KOPT-K1 (cell line): ENCODE results near the gene PARN.
"Not testable (repeated sequence)": the region's sequence is repeated elsewhere in the genome, so short reads cannot be mapped to it uniquely, and the experiment has no call there.

ENCODE experiments used
- H3K27ac ChIP-seq: fragments of 200-600 bp; sonication (generic); 2 replicates; pipeline ENCODE4 v1.5.1; 2016; ENCODE audit warnings: antibody characterized with exemption, mild to moderate bottlenecking, low read depth, low read length; ENCODE audit not compliant: poor library complexity, severe bottlenecking
- H3K36me3 ChIP-seq: fragments of 200-600 bp; sonication (generic); 2 replicates; pipeline ENCODE4 v1.5.1; 2017; ENCODE audit warnings: antibody characterized with exemption, mild to moderate bottlenecking, low read length, moderate library complexity; ENCODE audit not compliant: insufficient read depth
- H3K9me3 ChIP-seq: fragments of 200-600 bp; sonication (generic); 2 replicates; pipeline ENCODE4 v1.5.1; 2017; ENCODE audit warnings: antibody characterized with exemption, low read length, mild to moderate bottlenecking; ENCODE audit not compliant: insufficient read depth, poor library complexity, severe bottlenecking

Gene PARN

DNA sequence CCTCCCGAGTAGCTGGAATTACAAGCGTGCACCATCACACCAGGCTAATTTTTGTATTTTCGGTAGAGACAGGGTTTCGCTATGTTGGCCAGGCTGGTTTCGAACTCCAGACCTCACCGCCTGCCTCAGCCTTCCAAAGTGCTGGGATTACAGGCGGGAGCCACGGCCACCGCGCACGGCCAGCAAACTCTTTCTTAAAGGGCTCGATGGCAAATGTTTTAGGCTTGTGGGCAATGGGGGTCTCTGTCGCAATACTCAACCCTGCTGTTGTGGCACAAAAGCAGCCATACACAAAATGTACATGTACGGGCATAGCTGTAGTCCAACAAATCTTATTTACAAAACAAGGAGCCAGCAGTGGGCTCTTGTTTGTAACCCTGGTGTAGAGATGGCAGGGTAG lies 18.4 kb downstream of the PARN start:
- H3K27ac ChIP-seq = no peak overlapping the region
- no peaks in the 10 kb centered on the region for H3K9me3 ChIP-seq
- peaks cover 84% of the 10 kb centered on the region for H3K36me3 ChIP-seq

DNA sequence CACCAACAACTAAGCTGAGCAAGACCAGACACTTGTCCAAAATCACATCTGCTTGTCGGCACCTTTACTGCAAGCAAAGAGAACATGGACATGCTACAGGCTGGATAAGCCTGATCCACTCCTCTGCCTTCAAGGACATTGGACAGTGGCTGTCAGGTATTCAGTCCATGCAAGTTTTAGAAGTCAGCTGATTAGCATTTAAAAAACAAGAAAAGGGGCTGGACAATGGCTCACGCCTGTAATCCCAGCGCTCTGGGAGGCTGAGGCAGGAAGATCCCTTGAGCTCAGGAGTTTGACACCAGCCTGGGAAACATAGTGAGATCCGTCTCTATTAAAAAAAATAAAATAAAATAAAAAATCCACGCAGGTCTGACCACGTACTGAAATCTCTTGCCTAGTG lies 20.3 kb downstream of the PARN start:
- peaks cover 82% of the 10 kb centered on the region for H3K36me3 ChIP-seq

DNA sequence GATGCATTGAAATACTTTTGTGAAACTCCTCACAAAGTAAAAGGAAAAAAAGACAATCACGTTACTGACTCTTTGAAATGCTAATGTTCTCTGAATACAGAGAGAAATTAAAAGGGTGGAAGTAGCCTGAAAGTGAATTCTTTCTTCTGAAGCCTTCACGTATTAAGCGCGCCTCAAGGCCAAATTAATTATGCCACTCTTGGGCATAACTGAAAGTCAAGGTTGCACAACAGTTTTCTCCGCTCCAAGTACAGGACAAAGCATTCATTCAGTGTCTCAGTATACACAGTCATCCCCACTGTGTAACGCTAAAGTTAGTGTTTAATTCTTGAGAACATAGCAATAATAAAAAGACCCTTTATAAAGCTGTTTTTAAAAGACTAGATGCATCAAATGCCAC lies 21.5 kb downstream of the PARN start:
- no peak overlapping the region for H3K27ac ChIP-seq
- H3K36me3 ChIP-seq = peaks cover 82% of the 10 kb centered on the region
- no peaks in the 10 kb centered on the region for H3K9me3 ChIP-seq

More for the DNA sequence above, 20.3 kb downstream of the PARN start:
- no peaks in the 10 kb centered on the region for H3K9me3 ChIP-seq
- H3K27ac ChIP-seq = no peak overlapping the region

- Histone ChIP-seq H3K9me3 (no peaks in the 10 kb centered on the region), H3K27ac (no peak overlapping the region), H3K36me3 (peaks cover 82% of the 10 kb centered on the region)
Measured at GRCh38 chr16:14608111-14608566, 21.9 kb downstream of the PARN start.

DNA sequence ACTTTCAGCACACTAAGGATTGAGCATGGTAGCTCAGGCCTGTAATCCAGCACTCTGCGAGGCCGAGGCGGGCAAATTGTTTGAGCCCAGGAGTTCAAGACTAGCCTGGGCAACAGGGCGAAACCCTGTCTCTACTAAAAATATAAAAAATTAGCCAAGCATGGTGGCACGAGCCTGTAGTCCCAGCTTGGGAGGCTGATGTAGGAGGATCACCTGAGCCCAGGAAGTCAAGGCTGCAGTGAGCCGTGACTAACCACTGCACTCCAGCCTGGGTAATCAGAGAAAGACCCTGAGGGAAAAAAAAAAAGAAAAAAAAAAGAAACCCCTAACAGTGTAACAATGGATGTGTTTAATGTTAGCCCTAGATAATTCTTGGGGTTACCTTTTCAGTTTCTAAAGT lies 24.0 kb downstream of the PARN start:
- H3K9me3 ChIP-seq = no peaks in the 10 kb centered on the region
- H3K36me3 ChIP-seq = peaks cover 91% of the 10 kb centered on the region
- H3K27ac ChIP-seq = no peak overlapping the region

GRCh38 chr16:14602443-14602963 lies 27.6 kb downstream of the PARN start:
- Histone ChIP-seq H3K27ac (no peak overlapping the region), H3K9me3 (no peaks in the 10 kb centered on the region), H3K36me3 (peaks cover 91% of the 10 kb centered on the region)

DNA sequence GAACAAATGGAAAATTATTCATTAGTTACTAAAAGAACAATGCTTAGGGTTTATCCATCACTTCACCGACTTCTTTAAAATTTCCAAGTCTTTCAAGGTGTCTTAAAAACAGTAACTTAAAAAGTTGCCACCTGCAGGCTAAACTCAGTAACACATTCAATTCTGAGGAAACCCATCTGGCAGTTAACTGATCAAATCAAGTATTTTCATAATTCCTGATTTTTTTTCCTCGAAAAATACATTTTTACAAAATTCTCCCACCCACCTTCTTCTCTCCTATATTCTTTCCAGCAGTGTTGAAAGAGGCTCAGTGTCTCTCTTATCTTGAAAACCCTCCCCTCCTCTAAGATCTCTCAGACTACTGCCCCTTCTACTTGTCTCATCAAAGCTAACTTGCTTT lies 29.9 kb downstream of the PARN start:
- Histone ChIP-seq H3K27ac (no peak overlapping the region), H3K36me3 (peaks cover 87% of the 10 kb centered on the region), H3K9me3 (no peaks in the 10 kb centered on the region)

GRCh38 chr16:14586637-14587305 lies 43.3 kb downstream of the PARN start:
- Histone ChIP-seq H3K27ac (no peak overlapping the region), H3K9me3 (no peaks in the 10 kb centered on the region), H3K36me3 (peaks cover 99% of the 10 kb centered on the region)

DNA sequence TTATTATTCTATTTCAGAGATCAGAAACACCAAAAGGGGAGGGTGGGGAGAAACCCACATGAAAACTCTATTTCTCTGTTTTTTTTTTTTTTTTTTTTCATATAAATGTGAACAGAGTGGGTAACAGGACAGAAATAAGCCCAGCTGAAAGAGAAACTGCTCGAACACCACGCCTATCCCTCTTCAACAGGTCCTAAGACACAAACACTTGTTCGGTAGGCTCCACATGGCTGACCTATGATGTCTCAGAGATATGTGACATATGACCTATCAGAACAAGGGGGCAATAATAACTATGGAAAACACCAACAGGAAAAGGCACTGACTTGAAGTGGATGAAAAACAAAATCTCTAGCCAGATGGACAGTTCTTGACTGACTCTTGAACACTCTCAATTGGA lies 44.8 kb downstream of the PARN start:
- Histone ChIP-seq H3K36me3 (peaks cover 99% of the 10 kb centered on the region), H3K9me3 (no peaks in the 10 kb centered on the region), H3K27ac (no peak overlapping the region)

DNA sequence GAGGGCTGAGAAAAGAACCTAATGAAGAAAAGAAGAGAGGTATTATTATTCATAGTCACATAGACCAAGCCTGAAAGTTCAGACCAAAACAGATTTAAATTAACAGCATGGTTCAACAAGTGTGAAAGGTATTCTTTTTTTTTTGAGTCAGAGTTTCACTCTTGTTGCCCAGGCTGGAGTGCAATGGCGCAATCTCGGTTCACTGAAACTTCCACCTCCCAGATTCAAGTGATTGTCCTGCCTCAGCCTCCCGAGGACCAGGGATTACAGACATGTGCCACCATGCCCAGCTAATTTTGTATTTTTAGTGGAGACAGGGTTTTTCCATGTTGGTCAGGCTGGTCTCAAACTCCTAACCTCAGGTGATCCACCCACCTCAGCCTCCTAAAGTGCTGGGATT lies 49.1 kb downstream of the PARN start:
- not testable (repeated sequence) for H3K27ac ChIP-seq, H3K9me3 ChIP-seq
- peaks cover 99% of the 10 kb centered on the region for H3K36me3 ChIP-seq

DNA sequence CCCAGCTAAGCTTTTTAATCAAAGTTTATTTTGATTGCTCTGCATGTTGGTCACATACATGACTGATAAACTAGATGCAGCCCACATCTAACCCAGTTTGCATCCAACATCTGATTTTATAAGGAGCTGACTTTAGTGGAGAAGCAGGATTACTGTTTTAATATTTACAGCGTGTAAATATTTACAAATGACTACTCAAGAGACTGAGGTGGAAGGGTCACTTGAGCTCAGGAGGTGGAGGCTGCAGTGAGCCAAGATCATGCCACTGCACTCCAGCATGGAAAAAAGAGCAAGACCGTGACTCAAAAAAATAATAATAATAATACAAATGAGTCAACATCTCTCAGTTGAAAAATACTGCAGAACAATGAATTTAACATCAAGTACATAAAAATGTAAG lies 50.8 kb downstream of the PARN start:
- Histone ChIP-seq H3K9me3 (peaks cover 23% of the 10 kb centered on the region), H3K36me3 (peaks cover 100% of the 10 kb centered on the region), H3K27ac (no peak overlapping the region)

GRCh38 chr16:14576532-14576931 lies 53.5 kb downstream of the PARN start:
- Histone ChIP-seq H3K36me3 (peaks cover 86% of the 10 kb centered on the region), H3K9me3 (peaks cover 23% of the 10 kb centered on the region), H3K27ac (no peak overlapping the region)

- Histone ChIP-seq H3K36me3 (peaks cover 84% of the 10 kb centered on the region), H3K27ac (no peak overlapping the region), H3K9me3 (peaks cover 23% of the 10 kb centered on the region)
Measured at GRCh38 chr16:14576069-14576468, 54.0 kb downstream of the PARN start.

GRCh38 chr16:14574698-14575415 lies 55.2 kb downstream of the PARN start:
- Histone ChIP-seq H3K36me3 (peaks cover 72% of the 10 kb centered on the region), H3K9me3 (peaks cover 23% of the 10 kb centered on the region)
- not testable (repeated sequence) for H3K27ac ChIP-seq

- H3K9me3 ChIP-seq = peaks cover 23% of the 10 kb centered on the region
- H3K36me3 ChIP-seq = peaks cover 49% of the 10 kb centered on the region
- no peak overlapping the region for H3K27ac ChIP-seq
Measured at GRCh38 chr16:14572535-14572934, 57.5 kb downstream of the PARN start.

GRCh38 chr16:14569213-14569612 lies 60.8 kb downstream of the PARN start:
- Histone ChIP-seq H3K9me3 (no peaks in the 10 kb centered on the region), H3K27ac (no peak overlapping the region), H3K36me3 (peaks cover 16% of the 10 kb centered on the region)
